Tibial nerve (tissue), 4 donors: Measurements from ENCODE around the gene ILDR2. TPM values are rescaled to one million over a fixed set of nuclear protein-coding genes. Genes with fewer than 3 reads are reported as not detected.

ENCODE experiments used
- DNase-seq, 2 donors: peaks; one replicate each; pipeline ENCODE4 v3.0.0-alpha.2; 2019; ENCODE audit warnings: low spot score in 2 of 2
- H3K27ac ChIP-seq, 4 donors: fragments of 200-600 bp; sonication (generic) in 3 of 4; one replicate each; pipeline ENCODE4 v1.5.1; 2017 to 2019; ENCODE audit warnings: mild to moderate bottlenecking in 1 of 4
- H3K27me3 ChIP-seq, 2 donors: fragments of 200-600 bp; sonication (generic) in 1 of 2; one replicate each; pipeline versions ENCODE4 v1.5.1 to v1.6.0; 2017 to 2019
- H3K36me3 ChIP-seq, 3 donors: fragments of 200-600 bp; sonication (generic); one replicate each; pipeline ENCODE4 v1.5.1; 2018 to 2019
- H3K4me1 ChIP-seq, 4 donors: fragments of 200-600 bp; sonication (generic) in 3 of 4; one replicate each; pipeline ENCODE4 v1.5.1; 2017 to 2019
- H3K4me3 ChIP-seq, 4 donors: fragments of 200-600 bp; sonication (generic) in 3 of 4; one replicate each; pipeline ENCODE4 v1.5.1; 2017 to 2019; ENCODE audit warnings: mild to moderate bottlenecking in 1 of 4, moderate library complexity in 1 of 4
- H3K9me3 ChIP-seq, 4 donors: fragments of 200-600 bp; sonication (generic) in 3 of 4; one replicate each; pipeline ENCODE4 v1.5.1; 2017 to 2019
- CTCF ChIP-seq, 5 experiments: fragments of 200-600 bp in 3 of 5; fragments of 450-650 bp in 2 of 5; sonication (generic) in 3 of 5; IDR thresholded peaks; one replicate each; pipeline ENCODE4 v1.5.1; 2016 to 2019; ENCODE audit warnings: antibody characterized with exemption in 5 of 5, mild to moderate bottlenecking in 3 of 5, moderate library complexity in 2 of 5
- EP300 ChIP-seq, 2 donors: sonication (generic); formaldehyde crosslinking; IDR thresholded peaks; one replicate each; pipeline ENCODE4 v1.6.1; 2017; ENCODE audit warnings: antibody characterized with exemption in 2 of 2, mild to moderate bottlenecking in 1 of 2
- POLR2A ChIP-seq, 2 donors: fragments of 450-650 bp; IDR thresholded peaks; one replicate each; pipeline ENCODE4 v1.6.1; 2017; ENCODE audit warnings: antibody characterized with exemption in 2 of 2, mild to moderate bottlenecking in 2 of 2, moderate library complexity in 2 of 2
- WGBS, 2 donors: methylation state at CpG; one replicate each; pipeline ENCODE4 v1.1.5; 2018; 5-methylcytosine and 5-hydroxymethylcytosine counted together
- small RNA-seq: library from RNA; depleted of rRNA; stranded (forward); fragments of <200 nt; gene quantifications from one replicate; pipeline ENCODE3, GENCODE V24; 2016
- total RNA-seq, 4 donors: library from RNA; depleted of rRNA; stranded (reverse); fragments of >200 nt; gene quantifications; one replicate each; pipeline ENCODE4 v1.1.0, GENCODE V29; 2016

The ILDR2 gene
- total RNA-seq, 4 donors from 2014 or later, result 4.4 to 6.7 (median 5.7) TPM

- no peaks in the 10 kb centered on the region for H3K27me3 ChIP-seq
- WGBS, 2 donors, result 68 to 70% methylated on average over 3 of the region's 3 CpGs
- no peak overlapping the region for H3K4me3 ChIP-seq
- H3K9me3 ChIP-seq, result no peaks in the 10 kb centered on the region
- no peak for TF ChIP-seq EP300 (IDR thresholded peaks at IDR 0.05)
- no peak for TF ChIP-seq POLR2A (IDR thresholded peaks at IDR 0.05)
- TF ChIP-seq CTCF (IDR thresholded peaks at IDR 0.05), result no peak
- peaks cover 0 to 69% (median 11%) of the 10 kb centered on the region in 4 donors for H3K4me1 ChIP-seq
- no peak for DNase-seq
- H3K27ac ChIP-seq, result peak overlapping the region in 3 of 4 donors; percentile 25 to 60 (median 57)
- peaks cover 0 to 13% (median 5%) of the 10 kb centered on the region in 3 donors for H3K36me3 ChIP-seq
These were observed 105.8 kb downstream of the ILDR2 start for GRCh38 chr1:166869318-166870099.

GRCh38 chr1:166868639-166869038 lies 106.7 kb downstream of the ILDR2 start:
- TF ChIP-seq POLR2A (IDR thresholded peaks at IDR 0.05), result no peak
- H3K27me3 ChIP-seq, result no peaks in the 10 kb centered on the region
- H3K36me3 ChIP-seq, result peaks cover 0 to 13% (median 5%) of the 10 kb centered on the region in 3 donors
- peaks cover 0 to 60% (median 7%) of the 10 kb centered on the region in 4 donors for H3K4me1 ChIP-seq
- no peaks in the 10 kb centered on the region for H3K9me3 ChIP-seq
- 72 to 80% methylated on average over 7 of the region's 7 CpGs for WGBS, 2 donors
- peak overlapping the region in 2 of 4 donors; percentile 33 to 60 for H3K27ac ChIP-seq
- H3K4me3 ChIP-seq, result no peak overlapping the region
- no peak for DNase-seq

- 59 to 67% methylated on average over 5 of the region's 5 CpGs for WGBS, 2 donors
- peaks cover 0 to 41% (median 5%) of the 10 kb centered on the region in 4 donors for H3K4me1 ChIP-seq
- H3K9me3 ChIP-seq, result no peaks in the 10 kb centered on the region
- H3K36me3 ChIP-seq, result peaks cover 0 to 38% (median 5%) of the 10 kb centered on the region in 3 donors
- H3K4me3 ChIP-seq, result no peak overlapping the region
- DNase-seq, result no peak
- H3K27me3 ChIP-seq, result no peaks in the 10 kb centered on the region
- no peak for TF ChIP-seq POLR2A (IDR thresholded peaks at IDR 0.05)
- TF ChIP-seq CTCF (IDR thresholded peaks at IDR 0.05), result no peak
- TF ChIP-seq EP300 (IDR thresholded peaks at IDR 0.05), result no peak
- H3K27ac ChIP-seq, result peak overlapping the region in 1 of 4 donors; percentile 20
These were observed 109.4 kb downstream of the ILDR2 start for GRCh38 chr1:166865926-166866325.

GRCh38 chr1:166859597-166859996 lies 115.7 kb downstream of the ILDR2 start:
- Histone ChIP-seq H3K4me1 (peaks cover 0 to 55% (median 0%) of the 10 kb centered on the region in 4 donors), H3K9me3 (no peaks in the 10 kb centered on the region), H3K4me3 (no peak overlapping the region), H3K27ac (peak overlapping the region in 2 of 4 donors; percentile 65), H3K27me3 (no peaks in the 10 kb centered on the region), H3K36me3 (peaks cover 0 to 73% (median 0%) of the 10 kb centered on the region in 3 donors)
- TF ChIP-seq EP300 (IDR thresholded peaks at IDR 0.05), result no peak
- 69 to 84% methylated on average over 5 of the region's 5 CpGs for WGBS, 2 donors
- DNase-seq, result no peak

GRCh38 chr1:166858726-166859419 lies 116.5 kb downstream of the ILDR2 start:
- H3K4me1 ChIP-seq, result peaks cover 0 to 55% (median 0%) of the 10 kb centered on the region in 4 donors
- DNase-seq, result no peak
- H3K36me3 ChIP-seq, result peaks cover 0 to 80% (median 0%) of the 10 kb centered on the region in 3 donors
- H3K27me3 ChIP-seq, result no peaks in the 10 kb centered on the region
- TF ChIP-seq CTCF (IDR thresholded peaks at IDR 0.05), result no peak
- no peak for TF ChIP-seq POLR2A (IDR thresholded peaks at IDR 0.05)
- no peak for TF ChIP-seq EP300 (IDR thresholded peaks at IDR 0.05)
- no peaks in the 10 kb centered on the region for H3K9me3 ChIP-seq
- H3K27ac ChIP-seq, result peak overlapping the region in 3 of 4 donors; percentile 28 to 65 (median 65)
- H3K4me3 ChIP-seq, result no peak overlapping the region
- WGBS, 2 donors, result 45 to 50% methylated on average over 7 of the region's 7 CpGs

Small RNA genes lying within 50 kb of the gene (small RNA-seq; reads per million reads assigned to genes)
- 3.5 reads per million, percentile 78 among the genes with 10 or more reads in this experiment for gene RNA5SP65

Other genes with a start within 250 kb of the ILDR2 start
- 10 to 100 TPM; 27.8 to 37.7 (median 32.8) TPM for gene POGK, start 136.1 kb downstream of the ILDR2 start, total RNA-seq
- 10 to 100 TPM; 10.4 to 16.6 (median 13.1) TPM for gene TADA1, start 99.3 kb downstream of the ILDR2 start, total RNA-seq
- gene MAEL, start 13.7 kb upstream of the ILDR2 start, total RNA-seq, result 1 to 10 TPM in 1 of 4 donors, under 1 TPM in 2, not detected in 1; 0.63 to 1.2 (median 0.66) TPM
- not detected for gene GPA33, start 114.8 kb upstream of the ILDR2 start, total RNA-seq
- under 1 TPM in 1 of 4 donors, not detected in 3; 0.22 TPM for gene STYXL2, start 118.5 kb upstream of the ILDR2 start, total RNA-seq
- gene POU2F1, start 245.3 kb upstream of the ILDR2 start, total RNA-seq, result 10 to 100 TPM; 21.0 to 33.7 (median 21.8) TPM